ENCODE measurements around the gene CAMK2D.

The CAMK2D gene

GRCh38 chr4:113757486-113757885, 4.1 kb downstream of the CAMK2D start:
- H3K4me3 ChIP-seq (ENCODE audit: low read length): no peak overlapping the region
- no peak for DNase-seq (ENCODE audit: low read depth)
- TF ChIP-seq CTCF (conservative IDR thresholded peaks at IDR 0.05; ENCODE audit: low read length): no peak

- DNase-seq (ENCODE audit: low read depth): peak; percentile 69
- no peak for TF ChIP-seq CTCF (conservative IDR thresholded peaks at IDR 0.05; ENCODE audit: low read length)
- H3K4me3 ChIP-seq (ENCODE audit: low read length): no peak overlapping the region
These were observed 5.5 kb downstream of the CAMK2D start for GRCh38 chr4:113756005-113756410.

GRCh38 chr4:113750734-113751133, 10.8 kb downstream of the CAMK2D start:
- TF ChIP-seq CTCF (conservative IDR thresholded peaks at IDR 0.05; ENCODE audit: low read length): no peak
- DNase-seq (ENCODE audit: low read depth): no peak
- no peak overlapping the region for H3K4me3 ChIP-seq (ENCODE audit: low read length)

- no peak overlapping the region for H3K4me3 ChIP-seq (ENCODE audit: low read length)
- no peak for TF ChIP-seq CTCF (conservative IDR thresholded peaks at IDR 0.05; ENCODE audit: low read length)
- no peak for DNase-seq (ENCODE audit: low read depth)
These were observed 11.2 kb downstream of the CAMK2D start for GRCh38 chr4:113750296-113750695.

- no peak for DNase-seq (ENCODE audit: low read depth)
- no peak overlapping the region for H3K4me3 ChIP-seq (ENCODE audit: low read length)
- TF ChIP-seq CTCF (conservative IDR thresholded peaks at IDR 0.05; ENCODE audit: low read length): no peak
These were observed 12.4 kb downstream of the CAMK2D start for GRCh38 chr4:113749178-113749577.

- TF ChIP-seq CTCF (conservative IDR thresholded peaks at IDR 0.05; ENCODE audit: low read length): no peak
- H3K4me3 ChIP-seq (ENCODE audit: low read length): no peak overlapping the region
- no peak for DNase-seq (ENCODE audit: low read depth)
These were observed 13.6 kb downstream of the CAMK2D start for GRCh38 chr4:113747949-113748348.

GRCh38 chr4:113745711-113746110, 15.8 kb downstream of the CAMK2D start:
- no peak for DNase-seq (ENCODE audit: low read depth)
- TF ChIP-seq CTCF (conservative IDR thresholded peaks at IDR 0.05; ENCODE audit: low read length): no peak
- H3K4me3 ChIP-seq (ENCODE audit: low read length): no peak overlapping the region
